ENCODE results near the gene CAVIN4. TPM values are rescaled to one million over a fixed set of nuclear protein-coding genes. Genes with fewer than 3 reads are reported as not detected.

The CAVIN4 gene
- total RNA-seq, 2 experiments from 2014 or later = 0.23 TPM; not detected in 1

DNA sequence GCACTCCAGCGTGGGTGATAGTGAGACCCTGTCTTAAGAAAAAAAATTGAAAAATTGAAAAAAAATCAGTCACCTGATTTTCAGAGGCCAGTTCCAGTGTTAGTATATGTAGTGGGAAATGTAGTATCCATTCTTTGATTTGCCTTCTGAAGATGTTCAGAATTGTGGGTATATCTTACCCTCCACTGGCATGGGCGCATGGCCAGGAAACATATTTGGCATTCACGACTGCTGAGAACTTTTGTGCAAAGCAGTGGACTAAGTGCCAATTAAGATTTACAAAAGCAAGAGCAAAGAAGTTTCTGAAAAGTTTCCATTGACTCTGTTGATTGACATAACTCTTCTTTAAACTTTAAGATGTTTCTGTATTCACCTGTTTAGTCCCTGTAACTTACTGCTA lies 2.4 kb downstream of the CAVIN4 start:
- DNase-seq (no peak), ATAC-seq (ENCODE audit: low read depth) (no peak)
- H3K36me3 Mint-ChIP-seq = no peaks in the 10 kb centered on the region
- H3K9me3 Mint-ChIP-seq = no peaks in the 10 kb centered on the region
- H3K27me3 Mint-ChIP-seq = peaks cover 7% of the 10 kb centered on the region
- H3K4me1 Mint-ChIP-seq = no peaks in the 10 kb centered on the region
- H3K27ac Mint-ChIP-seq = no peak overlapping the region
- no peak overlapping the region for H3K4me3 Mint-ChIP-seq
- POLR2A ChIA-PET = no interaction called here

GRCh38 chr9:100581081-100581480 lies 3.2 kb downstream of the CAVIN4 start:
- Mint-ChIP-seq H3K9me3 (no peaks in the 10 kb centered on the region), H3K4me1 (no peaks in the 10 kb centered on the region), H3K36me3 (no peaks in the 10 kb centered on the region), H3K27ac (no peak overlapping the region), H3K27me3 (peaks cover 7% of the 10 kb centered on the region), H3K4me3 (no peak overlapping the region)
- ATAC-seq (ENCODE audit: low read depth) = no peak
- no peak for DNase-seq
- POLR2A ChIA-PET = no interaction called here

DNA sequence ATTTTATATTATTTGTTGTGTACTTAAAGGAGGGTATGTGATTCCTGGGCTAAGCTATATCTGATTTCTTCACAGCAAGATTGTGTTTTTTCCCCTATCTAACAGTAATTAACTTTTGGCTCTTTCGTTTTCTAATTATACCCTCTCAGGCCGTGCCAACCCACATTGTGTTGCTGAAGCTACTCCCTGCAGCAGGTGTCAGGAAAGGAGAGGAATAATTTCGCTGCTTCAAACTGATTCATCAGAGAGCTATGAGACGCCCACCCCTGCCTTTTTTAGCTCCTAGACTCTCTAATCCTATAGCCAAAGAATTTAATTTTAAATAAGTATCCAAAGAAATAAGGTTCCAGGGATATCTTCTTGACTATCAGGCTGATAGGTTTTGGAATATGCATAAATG lies 3.8 kb downstream of the CAVIN4 start:
- no peak for DNase-seq
- Mint-ChIP-seq H3K36me3 (no peaks in the 10 kb centered on the region), H3K4me3 (no peak overlapping the region), H3K9me3 (no peaks in the 10 kb centered on the region), H3K4me1 (no peaks in the 10 kb centered on the region), H3K27me3 (peaks cover 7% of the 10 kb centered on the region), H3K27ac (no peak overlapping the region)
- POLR2A ChIA-PET = no interaction called here
- ATAC-seq (ENCODE audit: low read depth) = no peak

DNA sequence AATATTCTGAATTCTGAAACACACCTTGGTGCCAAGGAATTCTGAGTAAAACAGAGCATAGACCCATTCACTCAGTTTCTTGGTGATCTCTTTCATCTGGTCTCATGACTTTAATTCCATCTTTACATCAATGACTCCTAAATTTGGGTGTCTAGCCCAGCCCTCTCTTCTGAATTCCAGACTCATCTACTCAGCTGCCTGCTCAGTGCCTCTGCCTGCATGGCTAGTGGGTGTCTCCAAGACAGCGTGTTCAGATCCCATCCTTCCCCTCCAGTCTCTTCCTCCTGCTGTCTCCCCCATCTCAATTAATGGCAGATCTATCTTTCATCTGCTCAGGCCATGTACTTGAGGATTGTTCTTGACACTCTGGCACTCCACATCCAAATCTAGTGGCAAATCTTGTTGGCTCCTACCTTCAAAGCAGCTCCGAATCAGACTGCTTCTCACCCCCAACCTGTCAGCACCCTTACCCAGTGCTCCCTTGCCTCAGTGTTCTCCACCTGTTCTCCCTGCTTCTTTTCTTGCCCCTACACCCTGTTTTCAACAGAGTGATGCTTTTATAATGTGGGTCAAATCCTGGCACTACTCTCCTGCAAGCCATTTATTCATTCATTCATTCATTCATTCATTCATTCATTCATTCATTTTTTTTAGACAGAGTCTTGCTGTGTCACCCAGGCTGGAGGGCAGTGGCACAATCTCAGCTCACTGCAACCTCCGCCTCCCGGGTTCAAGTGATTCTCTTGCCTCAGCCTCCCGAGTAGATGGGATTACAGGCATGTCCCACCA lies 5.3 kb downstream of the CAVIN4 start:
- ATAC-seq (ENCODE audit: low read depth) = no peak
- H3K27me3 Mint-ChIP-seq = peaks cover 10% of the 10 kb centered on the region

GRCh38 chr9:100584951-100585350 lies 7.1 kb downstream of the CAVIN4 start:
- POLR2A ChIA-PET = no interaction called here
- no peak for ATAC-seq (ENCODE audit: low read depth)

More for the DNA sequence above, 5.3 kb downstream of the CAVIN4 start:
- no peak overlapping the region for H3K27ac Mint-ChIP-seq
- H3K9me3 Mint-ChIP-seq = no peaks in the 10 kb centered on the region
- H3K36me3 Mint-ChIP-seq = no peaks in the 10 kb centered on the region
- no peak overlapping the region for H3K4me3 Mint-ChIP-seq
- no peak for DNase-seq
- POLR2A ChIA-PET = no interaction called here
- H3K4me1 Mint-ChIP-seq = no peaks in the 10 kb centered on the region

DNA sequence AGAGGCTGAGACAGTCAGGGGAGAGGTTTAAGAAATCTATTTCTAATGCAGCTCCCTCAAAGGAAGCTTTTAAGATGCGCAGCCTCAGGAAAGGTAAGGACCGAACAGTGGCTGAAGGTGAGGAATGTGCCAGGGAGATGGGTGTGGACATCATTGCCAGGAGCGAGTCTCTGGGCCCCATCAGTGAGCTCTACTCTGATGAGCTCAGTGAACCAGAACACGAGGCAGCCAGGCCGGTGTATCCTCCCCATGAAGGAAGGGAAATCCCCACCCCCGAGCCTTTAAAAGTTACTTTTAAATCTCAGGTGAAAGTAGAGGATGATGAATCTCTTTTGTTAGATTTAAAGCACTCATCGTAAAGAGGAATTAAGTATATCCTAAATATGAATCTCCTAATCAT lies 8.2 kb downstream of the CAVIN4 start:
- no peak overlapping the region for H3K4me3 Mint-ChIP-seq
- DNase-seq (no peak), ATAC-seq (ENCODE audit: low read depth) (no peak)
- no peaks in the 10 kb centered on the region for H3K4me1 Mint-ChIP-seq
- peaks cover 10% of the 10 kb centered on the region for H3K27me3 Mint-ChIP-seq
- no peaks in the 10 kb centered on the region for H3K36me3 Mint-ChIP-seq
- POLR2A ChIA-PET = no interaction called here
- no peak overlapping the region for H3K27ac Mint-ChIP-seq
- H3K9me3 Mint-ChIP-seq = no peaks in the 10 kb centered on the region

More at GRCh38 chr9:100584951-100585350, 7.1 kb downstream of the CAVIN4 start:
- H3K27me3 Mint-ChIP-seq = peaks cover 10% of the 10 kb centered on the region
- no peak overlapping the region for H3K4me3 Mint-ChIP-seq
- H3K4me1 Mint-ChIP-seq = no peaks in the 10 kb centered on the region
- H3K36me3 Mint-ChIP-seq = no peaks in the 10 kb centered on the region
- H3K9me3 Mint-ChIP-seq = no peaks in the 10 kb centered on the region
- no peak overlapping the region for H3K27ac Mint-ChIP-seq
- DNase-seq = no peak

DNA sequence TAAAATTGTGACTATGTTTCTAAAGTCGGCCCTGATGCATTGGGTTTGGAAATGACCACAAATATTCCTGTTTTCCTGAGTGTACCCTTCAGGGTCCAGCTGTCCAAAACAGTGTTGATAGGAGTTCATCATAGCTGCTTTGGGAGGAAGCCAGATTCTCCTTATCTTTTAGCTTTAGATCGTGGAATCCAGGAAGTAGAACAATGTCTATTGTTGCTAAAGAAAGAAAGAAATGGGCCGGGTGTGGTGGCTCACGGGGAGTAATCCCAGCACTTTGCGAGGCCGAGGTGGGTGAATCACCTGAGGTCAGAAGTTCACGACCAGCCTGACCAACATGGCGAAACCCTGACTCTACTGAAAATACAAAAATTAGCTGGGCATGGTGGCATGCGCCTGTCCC lies 9.5 kb downstream of the CAVIN4 start:
- no peak overlapping the region for H3K27ac Mint-ChIP-seq
- H3K27me3 Mint-ChIP-seq = peaks cover 5% of the 10 kb centered on the region
- POLR2A ChIA-PET = interaction anchor here (0.6 kb wide), 1 partner anchor 190 kb away, joined by 3 read pairs; no protein-coding TSS in a partner anchor
- DNase-seq = no peak
- no peak for ATAC-seq (ENCODE audit: low read depth)
- H3K9me3 Mint-ChIP-seq = no peaks in the 10 kb centered on the region
- no peaks in the 10 kb centered on the region for H3K4me1 Mint-ChIP-seq
- no peak overlapping the region for H3K4me3 Mint-ChIP-seq
- H3K36me3 Mint-ChIP-seq = no peaks in the 10 kb centered on the region

DNA sequence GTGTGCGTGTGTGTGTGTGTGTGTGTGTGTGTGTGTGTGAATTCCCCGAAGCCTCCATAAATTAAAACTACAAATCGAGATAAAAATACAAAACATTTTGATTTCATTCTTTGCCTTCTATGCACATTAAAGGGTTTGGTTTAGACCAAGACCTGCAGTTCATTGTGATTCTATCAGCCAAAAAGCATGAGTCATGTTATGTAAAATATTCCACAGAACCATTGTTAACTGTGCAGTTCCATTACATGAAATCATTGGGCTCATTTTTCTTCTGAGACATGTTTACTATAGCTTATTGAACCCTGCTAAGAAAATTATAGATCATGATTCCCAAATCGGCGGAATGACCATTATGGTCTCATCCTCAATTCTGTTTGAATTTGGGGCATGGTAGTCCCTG lies 11.7 kb downstream of the CAVIN4 start:
- Mint-ChIP-seq H3K27me3 (peaks cover 3% of the 10 kb centered on the region), H3K27ac (no peak overlapping the region), H3K4me3 (no peak overlapping the region), H3K36me3 (no peaks in the 10 kb centered on the region), H3K4me1 (no peaks in the 10 kb centered on the region), H3K9me3 (no peaks in the 10 kb centered on the region)
- no peak for ATAC-seq (ENCODE audit: low read depth)
- DNase-seq = no peak
- POLR2A ChIA-PET = no interaction called here

DNA sequence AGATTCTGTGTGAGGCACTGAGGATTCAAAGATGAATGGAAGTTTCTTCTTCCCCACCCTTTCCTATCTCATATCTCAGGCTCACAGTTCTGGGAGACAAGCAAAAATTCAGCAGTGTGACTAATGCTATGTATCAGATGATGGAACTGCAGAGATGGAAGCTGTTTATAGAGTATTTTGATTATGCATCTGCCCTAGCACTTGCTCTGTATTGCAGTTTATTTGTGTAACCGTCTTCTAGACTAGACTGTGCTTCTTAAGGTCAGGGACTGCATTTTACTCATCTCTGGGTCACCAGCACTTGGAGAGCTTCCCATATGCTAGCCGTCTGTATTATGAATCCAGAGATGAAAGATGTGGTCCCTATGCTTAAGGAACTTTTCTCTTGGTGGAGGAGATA lies 12.6 kb downstream of the CAVIN4 start:
- H3K27ac Mint-ChIP-seq = no peak overlapping the region
- H3K4me1 Mint-ChIP-seq = peaks cover 1% of the 10 kb centered on the region
- DNase-seq = no peak
- POLR2A ChIA-PET = no interaction called here
- peaks cover 3% of the 10 kb centered on the region for H3K27me3 Mint-ChIP-seq
- ATAC-seq (ENCODE audit: low read depth) = no peak
- no peaks in the 10 kb centered on the region for H3K36me3 Mint-ChIP-seq
- H3K9me3 Mint-ChIP-seq = no peaks in the 10 kb centered on the region
- no peak overlapping the region for H3K4me3 Mint-ChIP-seq

DNA sequence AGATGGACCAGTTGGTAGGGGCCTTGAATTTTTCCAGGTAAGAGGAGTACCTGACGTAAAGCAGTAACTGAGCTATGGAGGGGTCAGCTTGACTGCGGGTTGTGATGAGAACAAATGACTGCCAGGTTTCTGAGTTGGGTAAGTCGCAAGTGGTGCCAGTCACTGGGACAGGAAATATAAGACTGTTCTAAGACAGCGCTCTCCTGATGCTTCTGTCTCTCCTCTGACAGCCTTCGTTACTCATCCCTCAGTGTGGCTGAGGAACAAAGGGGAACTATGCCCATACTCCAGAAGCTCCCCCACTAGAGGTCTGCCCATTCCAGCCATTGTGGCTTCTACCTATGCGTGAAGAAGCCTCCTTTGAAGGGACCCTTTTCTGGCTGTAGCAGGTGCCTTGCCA lies 13.3 kb downstream of the CAVIN4 start:
- no peak overlapping the region for H3K4me3 Mint-ChIP-seq
- DNase-seq (no peak), ATAC-seq (ENCODE audit: low read depth) (no peak)
- H3K9me3 Mint-ChIP-seq = no peaks in the 10 kb centered on the region
- H3K27ac Mint-ChIP-seq = no peak overlapping the region
- peaks cover 1% of the 10 kb centered on the region for H3K4me1 Mint-ChIP-seq
- peaks cover 3% of the 10 kb centered on the region for H3K27me3 Mint-ChIP-seq
- no peaks in the 10 kb centered on the region for H3K36me3 Mint-ChIP-seq
- POLR2A ChIA-PET = no interaction called here

GRCh38 chr9:100591639-100592412 lies 13.9 kb downstream of the CAVIN4 start:
- peaks cover 5% of the 10 kb centered on the region for H3K27me3 Mint-ChIP-seq
- H3K27ac Mint-ChIP-seq = no peak overlapping the region
- no peaks in the 10 kb centered on the region for H3K9me3 Mint-ChIP-seq
- H3K36me3 Mint-ChIP-seq = no peaks in the 10 kb centered on the region
- ATAC-seq (ENCODE audit: low read depth) = no peak
- no peak for DNase-seq
- POLR2A ChIA-PET = no interaction called here
- no peak overlapping the region for H3K4me3 Mint-ChIP-seq
- H3K4me1 Mint-ChIP-seq = peaks cover 1% of the 10 kb centered on the region

- ATAC-seq (ENCODE audit: low read depth) = no peak
- Mint-ChIP-seq H3K4me3 (no peak overlapping the region), H3K27me3 (peaks cover 11% of the 10 kb centered on the region), H3K9me3 (no peaks in the 10 kb centered on the region), H3K36me3 (no peaks in the 10 kb centered on the region), H3K27ac (no peak overlapping the region), H3K4me1 (peaks cover 16% of the 10 kb centered on the region)
- no peak for DNase-seq
- POLR2A ChIA-PET = no interaction called here
Measured at GRCh38 chr9:100595391-100596199, 17.7 kb downstream of the CAVIN4 start.

DNA sequence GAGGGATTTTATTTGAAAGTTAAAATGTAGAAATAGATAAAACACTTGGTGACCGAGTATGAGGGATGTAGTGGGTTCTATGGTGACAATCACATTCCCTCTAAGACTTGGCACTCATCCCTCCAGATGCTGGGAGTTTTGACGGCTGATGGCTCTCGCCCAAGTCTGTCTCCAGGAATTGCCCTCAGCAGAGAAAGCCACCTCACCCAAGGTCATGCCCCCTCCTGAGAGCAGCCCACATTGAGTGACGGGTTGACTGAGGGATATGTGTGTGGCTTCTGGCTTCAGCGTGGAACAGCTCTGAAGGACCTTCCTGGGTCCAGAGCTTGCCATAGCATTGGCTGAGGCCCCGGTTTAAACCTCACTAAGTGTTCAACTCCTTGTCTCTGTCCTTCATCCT lies 19.4 kb downstream of the CAVIN4 start:
- no peaks in the 10 kb centered on the region for H3K36me3 Mint-ChIP-seq
- no peaks in the 10 kb centered on the region for H3K9me3 Mint-ChIP-seq
- ATAC-seq (ENCODE audit: low read depth) (no peak), DNase-seq (no peak)
- POLR2A ChIA-PET = no interaction called here
- H3K4me1 Mint-ChIP-seq = peaks cover 20% of the 10 kb centered on the region
- H3K27ac Mint-ChIP-seq = no peak overlapping the region
- peak overlapping the region; percentile 79 for H3K4me3 Mint-ChIP-seq
- peaks cover 16% of the 10 kb centered on the region for H3K27me3 Mint-ChIP-seq

All from activated naive CD8-positive, alpha-beta T cell treated with anti-CD3 and anti-CD28 coated beads, Interleukin-2, amount 10 ng/mL, durations not matched to agents 7 days and 5 days (primary cell).